Measurements from ENCODE around the gene MAP1B.

Gene MAP1B

GRCh38 chr5:72252008-72252407, 144.7 kb downstream of the MAP1B start:
- no peak for DNase-seq (ENCODE audit: low read depth)

GRCh38 chr5:72252574-72253155, 145.4 kb downstream of the MAP1B start:
- no peak for DNase-seq (ENCODE audit: low read depth)

GRCh38 chr5:72255237-72255636, 148.0 kb downstream of the MAP1B start:
- DNase-seq (ENCODE audit: low read depth) = no peak

- no peak for DNase-seq (ENCODE audit: low read depth)
Measured at GRCh38 chr5:72255670-72256069, 148.4 kb downstream of the MAP1B start.

- DNase-seq (ENCODE audit: low read depth) = no peak
Measured at GRCh38 chr5:72256536-72256935, 149.3 kb downstream of the MAP1B start.

All from GM04504 (cell line).